Mesodermal cell (in vitro differentiated cells): ENCODE data around the gene TRMT112. TPM values are rescaled to one million over a fixed set of nuclear protein-coding genes. Genes with fewer than 3 reads are reported as not detected.

Experiments
- H3K27ac ChIP-seq: 2 replicates; pipeline ENCODE4 v1.7.0; 2013; ENCODE audit warnings: mild to moderate bottlenecking, low read depth, low read length, moderate library complexity; ENCODE audit not compliant: severe bottlenecking
- H3K36me3 ChIP-seq: 2 replicates; pipeline ENCODE4 v1.7.1; 2013; ENCODE audit warnings: mild to moderate bottlenecking, low read length, moderate library complexity; ENCODE audit not compliant: control insufficient read depth, insufficient read depth
- H3K4me1 ChIP-seq: one replicate; pipeline ENCODE4 v1.7.1; 2013; ENCODE audit warnings: mild to moderate bottlenecking, low read length; ENCODE audit not compliant: insufficient read depth, control insufficient read depth, poor library complexity, severe bottlenecking
- H3K4me3 ChIP-seq: 2 replicates; pipeline ENCODE4 v1.7.0; 2013; ENCODE audit warnings: low read length, control low read depth, mild to moderate bottlenecking; ENCODE audit not compliant: insufficient read depth, poor library complexity, severe bottlenecking; ENCODE audit errors: extremely low read depth
- H3K9me3 ChIP-seq: 2 replicates; pipeline ENCODE4 v1.7.1; 2013; ENCODE audit warnings: mild to moderate bottlenecking, low read length, moderate library complexity; ENCODE audit not compliant: control insufficient read depth
- WGBS, 2 experiments: methylation state at CpG; one replicate each; pipeline ENCODE4 v1.1.5; 2013; ENCODE audit warnings: missing lambda C conversion rate in 2 of 2; ENCODE audit not compliant: insufficient coverage in 2 of 2; 5-methylcytosine and 5-hydroxymethylcytosine counted together
- polyA plus RNA-seq, 2 experiments: library from polyadenylated mRNA; stranded (reverse); fragments of 50-300 nt; gene quantifications; one replicate each; pipeline ENCODE4 v1.2.3, GENCODE V29; 2013

TRMT112 gene
- polyA plus RNA-seq (2013, experiment 1 of 2): 176 TPM
- polyA plus RNA-seq (2013, experiment 2 of 2): 186 TPM

GRCh38 chr11:64317325-64317960 is at the start of gene TRMT112:
Gene TRMT112, minus strand, starts transcription at chr11:64317559. Its CDS starts 33 bp downstream, at chr11:64317526.
- H3K9me3 ChIP-seq: no peaks in the 10 kb centered on the region
- H3K27ac ChIP-seq: peak within 1 kb of the TSS; percentile 97
- peaks cover 39% of the 10 kb centered on the region for H3K36me3 ChIP-seq
- peaks cover 8% of the 10 kb centered on the region for H3K4me1 ChIP-seq
- WGBS, 2 experiments: 0 to 1% methylated on average over 36 to 42 of the region's 43 CpGs
- H3K4me3 ChIP-seq: peak within 1 kb of the TSS; percentile 95

GRCh38 chr11:64366751-64367150 is 49.4 kb upstream of the TRMT112 start:
- H3K36me3 ChIP-seq: peaks cover 87% of the 10 kb centered on the region
- H3K27ac ChIP-seq: no peak overlapping the region
- no CpG with 5 or more reads among the region's 1 CpG for WGBS, 2 experiments
- no peaks in the 10 kb centered on the region for H3K9me3 ChIP-seq
- no peaks in the 10 kb centered on the region for H3K4me1 ChIP-seq
- no peak overlapping the region for H3K4me3 ChIP-seq

GRCh38 chr11:64364911-64365310 is 47.6 kb upstream of the TRMT112 start:
- peaks cover 89% of the 10 kb centered on the region for H3K36me3 ChIP-seq
- 96 to 100% methylated on average over 2 of the region's 4 CpGs for WGBS, 2 experiments
- H3K4me1 ChIP-seq: peaks cover 4% of the 10 kb centered on the region
- no peaks in the 10 kb centered on the region for H3K9me3 ChIP-seq
- no peak overlapping the region for H3K4me3 ChIP-seq
- H3K27ac ChIP-seq: no peak overlapping the region

GRCh38 chr11:64364435-64364834 is 47.1 kb upstream of the TRMT112 start:
- 88 to 98% methylated on average over 2 to 4 of the region's 6 CpGs for WGBS, 2 experiments
- Histone ChIP-seq H3K27ac (no peak overlapping the region), H3K9me3 (no peaks in the 10 kb centered on the region), H3K4me1 (peaks cover 4% of the 10 kb centered on the region), H3K4me3 (no peak overlapping the region), H3K36me3 (peaks cover 90% of the 10 kb centered on the region)

- H3K4me1 ChIP-seq: peaks cover 18% of the 10 kb centered on the region
- H3K9me3 ChIP-seq: no peaks in the 10 kb centered on the region
- 88 to 95% methylated on average over 10 of the region's 10 CpGs for WGBS, 2 experiments
- H3K27ac ChIP-seq: no peak overlapping the region
- H3K4me3 ChIP-seq: no peak overlapping the region
- peaks cover 73% of the 10 kb centered on the region for H3K36me3 ChIP-seq
These were observed 45.0 kb upstream of the TRMT112 start for GRCh38 chr11:64362339-64362738.

GRCh38 chr11:64361659-64362058 is 44.3 kb upstream of the TRMT112 start:
- no peak overlapping the region for H3K27ac ChIP-seq
- H3K4me1 ChIP-seq: peaks cover 25% of the 10 kb centered on the region
- no peak overlapping the region for H3K4me3 ChIP-seq
- H3K36me3 ChIP-seq: peaks cover 67% of the 10 kb centered on the region
- 97 to 98% methylated on average over 5 to 10 of the region's 18 CpGs for whole genome bisulfite sequencing, 2 experiments
- H3K9me3 ChIP-seq: no peaks in the 10 kb centered on the region

- H3K36me3 ChIP-seq: peaks cover 56% of the 10 kb centered on the region
- no peak overlapping the region for H3K4me3 ChIP-seq
- no peaks in the 10 kb centered on the region for H3K9me3 ChIP-seq
- 92 to 96% methylated on average over 10 to 11 of the region's 13 CpGs for WGBS, 2 experiments
- H3K27ac ChIP-seq: no peak overlapping the region
- peaks cover 27% of the 10 kb centered on the region for H3K4me1 ChIP-seq
These were observed 43.1 kb upstream of the TRMT112 start for GRCh38 chr11:64360448-64360921.

- Histone ChIP-seq H3K36me3 (peaks cover 50% of the 10 kb centered on the region), H3K4me3 (peak overlapping the region; percentile 69), H3K27ac (no peak overlapping the region), H3K4me1 (peaks cover 32% of the 10 kb centered on the region), H3K9me3 (no peaks in the 10 kb centered on the region)
- WGBS, 2 experiments: 81 to 89% methylated on average over 31 to 37 of the region's 38 CpGs
These were observed 42.5 kb upstream of the TRMT112 start for GRCh38 chr11:64359712-64360445.

- 0 to 1% methylated on average over 55 to 61 of the region's 70 CpGs for WGBS, 2 experiments
- peak within 1 kb of the TSS; percentile 73 for H3K27ac ChIP-seq
- H3K4me3 ChIP-seq: peak within 1 kb of the TSS; percentile 69
- H3K4me1 ChIP-seq: peaks cover 32% of the 10 kb centered on the region
- H3K9me3 ChIP-seq: no peaks in the 10 kb centered on the region
- H3K36me3 ChIP-seq: peaks cover 42% of the 10 kb centered on the region
These were observed 41.8 kb upstream of the TRMT112 start, which contains the start of gene RPS6KA4 for GRCh38 chr11:64358907-64359711. Gene RPS6KA4, plus strand, starts transcription at chr11:64359162. Its CDS starts 74 bp downstream, at chr11:64359236.

- Histone ChIP-seq H3K36me3 (peaks cover 36% of the 10 kb centered on the region), H3K9me3 (no peaks in the 10 kb centered on the region), H3K27ac (peak overlapping the region; percentile 73), H3K4me3 (peak overlapping the region; percentile 69), H3K4me1 (peaks cover 32% of the 10 kb centered on the region)
- 30 to 35% methylated on average over 6 to 7 of the region's 7 CpGs for WGBS, 2 experiments
These were observed 41.2 kb upstream of the TRMT112 start for GRCh38 chr11:64358536-64358906.
